Upper lobe of left lung (tissue), 6 donors: ENCODE results near the gene MED13L. TPM values are rescaled to one million over a fixed set of nuclear protein-coding genes. Genes with fewer than 3 reads are reported as not detected.

ENCODE experiments used
- ATAC-seq, 2 donors: fragments of 200-7000 bp; cut with Tn5 transposase; one replicate each; pipeline ENCODE4 v1.9.1; 2022; ENCODE audit warnings: mild to moderate bottlenecking in 2 of 2, moderate library complexity in 2 of 2; ENCODE audit not compliant: low FRiP score in 2 of 2
- DNase-seq, 2 donors: peaks; one replicate each; pipeline ENCODE4 v3.0.0-alpha.2; 2019 to 2020
- H3K27ac ChIP-seq, 4 donors: fragments of 200-600 bp; sonication (generic); one replicate each; pipeline ENCODE4 v1.5.1; 2016 to 2019
- H3K27me3 ChIP-seq, 4 donors: fragments of 200-600 bp; sonication (generic); one replicate each; pipeline ENCODE4 v1.5.1; 2017 to 2019
- H3K36me3 ChIP-seq, 4 donors: fragments of 200-600 bp; sonication (generic); one replicate each; pipeline ENCODE4 v1.5.1; 2016 to 2019
- H3K4me1 ChIP-seq, 4 donors: fragments of 200-600 bp; sonication (generic); one replicate each; pipeline ENCODE4 v1.5.1; 2018 to 2019
- H3K4me3 ChIP-seq, 4 donors: fragments of 200-600 bp; sonication (generic); one replicate each; pipeline ENCODE4 v1.5.1; 2017 to 2019; ENCODE audit warnings: mild to moderate bottlenecking in 2 of 4, moderate library complexity in 1 of 4
- H3K9me3 ChIP-seq, 4 donors: fragments of 200-600 bp; sonication (generic); one replicate each; pipeline ENCODE4 v1.5.1; 2018 to 2019
- EP300 ChIP-seq, 4 donors: sonication (generic); formaldehyde crosslinking; IDR thresholded peaks; one replicate each; pipeline ENCODE4 v1.5.1; 2017; ENCODE audit warnings: antibody characterized with exemption in 4 of 4, control low read depth in 2 of 4
- POLR2A ChIP-seq, 4 donors: fragments of 450-650 bp; IDR thresholded peaks; one replicate each; pipeline ENCODE4 v1.5.1; 2016 to 2017; ENCODE audit warnings: antibody characterized with exemption in 4 of 4, mild to moderate bottlenecking in 2 of 4
- POLR2AphosphoS5 ChIP-seq, 2 donors: sonication (generic); formaldehyde crosslinking; IDR thresholded peaks; one replicate each; pipeline ENCODE4 v1.5.1; 2017; ENCODE audit warnings: antibody characterized with exemption in 2 of 2
- WGBS, 2 donors: methylation state at CpG; one replicate each; pipeline ENCODE4 v1.1.5; 2017 to 2018; 5-methylcytosine and 5-hydroxymethylcytosine counted together
- total RNA-seq, 6 donors: library from RNA; depleted of rRNA in 4 of 6; stranded (reverse); fragments of >200 nt in 4 of 6; gene quantifications; one replicate each; pipeline versions ENCODE4 v1.1.0 to v1.2.1, GENCODE V29; 2016 to 2021
- TF ChIP-seq, protein P1 (sequence below), 6 experiments: fragments of 450-650 bp in 4 of 6; fragments of 200-600 bp in 2 of 6; sonication (generic) in 2 of 6; IDR thresholded peaks; one replicate each; pipeline ENCODE4 v1.5.1; 2016 to 2019; ENCODE audit warnings: antibody characterized with exemption in 6 of 6
- donor health status: DM: no; HTN: no; CAD: no; lungs with moderate emphysema.
- donor health status: DM: no; HTN: yes; CAD: no; lungs with severe emphysema.

Gene MED13L
- total RNA-seq, result 100 to 1,000 TPM in 5 of 6 donors, 10 to 100 TPM in 1; 96.6 to 178 (median 124) TPM

DNA sequence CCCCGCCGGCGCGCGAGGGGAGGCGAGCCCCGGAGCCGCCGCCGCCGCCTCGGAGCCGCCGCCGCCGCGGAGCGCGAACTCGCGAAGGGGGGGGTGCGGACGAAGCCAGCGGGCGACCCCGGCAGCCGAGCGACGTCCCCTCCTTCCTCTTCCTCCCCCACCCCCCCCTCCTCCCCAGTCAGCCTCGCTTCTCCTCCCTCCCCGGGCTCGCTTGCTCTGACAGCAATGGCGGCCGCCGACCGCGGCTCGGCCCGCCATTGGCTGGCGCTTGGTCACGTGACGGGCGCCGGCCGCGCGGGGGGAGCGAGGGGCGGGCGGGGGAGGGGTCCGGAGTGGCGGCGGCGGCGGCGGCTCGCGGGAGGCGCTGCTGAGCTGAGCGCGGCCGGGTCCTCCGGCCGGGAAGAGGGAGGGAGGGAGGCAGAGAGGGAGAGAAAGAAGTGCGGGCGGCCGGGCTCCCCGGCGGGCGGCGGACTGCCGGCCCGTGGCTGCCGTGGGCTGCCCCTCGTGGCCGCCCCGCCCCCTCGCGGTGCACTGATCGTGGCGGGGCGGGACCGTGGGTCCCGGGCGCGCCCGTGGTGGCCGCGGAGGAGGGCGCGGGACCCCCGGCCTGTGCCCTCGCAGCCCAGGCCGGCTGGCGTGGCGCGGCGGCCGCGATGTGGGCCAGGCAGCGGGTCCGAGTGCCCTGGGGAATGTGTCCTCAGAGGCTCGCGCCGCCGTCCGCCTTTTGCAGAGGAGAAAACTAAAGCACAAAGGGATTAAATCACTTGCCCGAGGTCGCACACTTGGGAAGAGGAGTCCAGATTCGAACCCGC lies at the start of gene MED13L:
Gene MED13L (minus strand): TSS at position 227 of the 812 bp plus-strand sequence. CDS start 562 bp downstream, outside the sequence.
- Histone ChIP-seq H3K4me3 (peak within 1 kb of the TSS; percentile 68 to 71 (median 70)), H3K9me3 (no peaks in the 10 kb centered on the region), H3K4me1 (peaks cover 30 to 54% (median 38%) of the 10 kb centered on the region in 4 donors), H3K27me3 (no peaks in the 10 kb centered on the region), H3K27ac (peak within 1 kb of the TSS; percentile 93 to 98 (median 98)), H3K36me3 (no peaks in the 10 kb centered on the region)
- DNase-seq (peak; percentile 90 to 98), ATAC-seq (peak; percentile 93 to 96)
- 0 to 2% methylated on average over 7 to 38 of the region's 111 CpGs for WGBS, 2 donors
- no peak for TF ChIP-seq EP300 (IDR thresholded peaks at IDR 0.05)
- peak in 3 of 4 donors; percentile 38 to 73 (median 58) for TF ChIP-seq POLR2A (IDR thresholded peaks at IDR 0.05)
- TF ChIP-seq POLR2AphosphoS5 (IDR thresholded peaks at IDR 0.05), result peak; percentile 37 to 69
- TF ChIP-seq, protein P1, sequence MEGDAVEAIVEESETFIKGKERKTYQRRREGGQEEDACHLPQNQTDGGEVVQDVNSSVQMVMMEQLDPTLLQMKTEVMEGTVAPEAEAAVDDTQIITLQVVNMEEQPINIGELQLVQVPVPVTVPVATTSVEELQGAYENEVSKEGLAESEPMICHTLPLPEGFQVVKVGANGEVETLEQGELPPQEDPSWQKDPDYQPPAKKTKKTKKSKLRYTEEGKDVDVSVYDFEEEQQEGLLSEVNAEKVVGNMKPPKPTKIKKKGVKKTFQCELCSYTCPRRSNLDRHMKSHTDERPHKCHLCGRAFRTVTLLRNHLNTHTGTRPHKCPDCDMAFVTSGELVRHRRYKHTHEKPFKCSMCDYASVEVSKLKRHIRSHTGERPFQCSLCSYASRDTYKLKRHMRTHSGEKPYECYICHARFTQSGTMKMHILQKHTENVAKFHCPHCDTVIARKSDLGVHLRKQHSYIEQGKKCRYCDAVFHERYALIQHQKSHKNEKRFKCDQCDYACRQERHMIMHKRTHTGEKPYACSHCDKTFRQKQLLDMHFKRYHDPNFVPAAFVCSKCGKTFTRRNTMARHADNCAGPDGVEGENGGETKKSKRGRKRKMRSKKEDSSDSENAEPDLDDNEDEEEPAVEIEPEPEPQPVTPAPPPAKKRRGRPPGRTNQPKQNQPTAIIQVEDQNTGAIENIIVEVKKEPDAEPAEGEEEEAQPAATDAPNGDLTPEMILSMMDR (IDR thresholded peaks at IDR 0.05), result peak; percentile 45 to 65 (median 54)

DNA sequence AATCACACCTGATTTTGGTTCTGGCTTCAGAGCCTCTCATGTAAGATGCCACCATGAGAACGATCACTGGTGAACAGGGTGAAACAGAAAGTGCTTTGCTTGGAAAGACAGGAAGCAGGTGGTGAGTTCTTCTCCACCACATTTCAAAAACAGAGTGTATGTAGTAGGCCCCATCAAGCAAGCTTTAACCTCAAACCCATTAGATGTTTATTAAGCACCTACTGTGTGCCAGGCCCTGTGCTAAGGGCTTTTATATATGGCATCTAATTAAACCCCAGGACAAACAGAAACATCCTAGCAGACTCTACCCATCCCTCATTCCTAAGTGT lies 47.8 kb upstream of the MED13L start:
- no peak for TF ChIP-seq POLR2AphosphoS5 (IDR thresholded peaks at IDR 0.05)
- no peak for TF ChIP-seq POLR2A (IDR thresholded peaks at IDR 0.05)
- TF ChIP-seq, protein P1 (IDR thresholded peaks at IDR 0.05), result no peak
- TF ChIP-seq EP300 (IDR thresholded peaks at IDR 0.05), result no peak
- 35 to 45% methylated on average over 1 of the region's 1 CpG for WGBS, 2 donors
- peaks cover 0 to 18% (median 6%) of the 10 kb centered on the region in 4 donors for H3K4me1 ChIP-seq
- H3K27ac ChIP-seq, result peak overlapping the region in 3 of 4 donors; percentile 40 to 62 (median 50)
- ATAC-seq (no peak), DNase-seq (no peak)
- H3K9me3 ChIP-seq, result no peaks in the 10 kb centered on the region
- no peaks in the 10 kb centered on the region for H3K27me3 ChIP-seq
- no peaks in the 10 kb centered on the region for H3K36me3 ChIP-seq
- H3K4me3 ChIP-seq, result no peak overlapping the region

DNA sequence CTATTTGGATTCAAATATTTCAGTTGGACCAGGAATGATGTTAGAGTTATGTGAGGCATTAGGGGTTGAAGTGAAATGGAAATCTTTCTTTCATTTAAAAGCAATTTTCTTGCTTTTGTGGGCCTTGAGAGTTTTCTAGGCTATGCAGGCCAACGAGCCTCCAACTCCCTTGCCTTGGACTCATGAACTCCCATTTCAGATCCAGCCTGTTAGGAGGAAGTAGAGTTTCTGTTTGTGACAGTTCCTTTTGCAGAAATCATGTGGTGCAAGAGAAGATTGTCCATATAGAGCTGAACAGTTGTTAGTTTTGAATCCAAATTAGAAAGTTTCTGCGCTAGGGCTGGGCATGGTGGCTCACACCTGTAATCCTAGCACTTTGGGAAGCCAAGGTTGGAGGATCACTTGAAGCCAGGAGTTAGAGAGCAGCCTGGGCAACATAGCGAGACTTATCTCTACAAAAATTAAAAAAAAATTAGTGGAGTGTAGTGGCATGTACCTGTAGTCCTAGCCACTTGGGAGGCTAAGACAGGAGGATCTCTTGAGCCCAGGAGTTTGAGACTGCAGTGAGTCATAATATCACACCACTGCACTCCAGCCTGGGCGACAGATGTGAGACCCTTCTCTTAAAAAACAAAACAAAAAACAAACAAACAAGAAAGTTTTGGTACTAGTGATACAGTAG lies 47.3 kb upstream of the MED13L start:
- no peak for DNase-seq
- H3K27ac ChIP-seq, result peak overlapping the region; percentile 16 to 62 (median 45)
- ATAC-seq, result peak in 1 of 2 donors; percentile 22
- peaks cover 0 to 22% (median 10%) of the 10 kb centered on the region in 4 donors for H3K4me1 ChIP-seq
- H3K4me3 ChIP-seq, result no peak overlapping the region
- WGBS, 2 donors, result 67 to 73% methylated on average over 4 of the region's 4 CpGs
- TF ChIP-seq EP300 (IDR thresholded peaks at IDR 0.05), result no peak
- TF ChIP-seq POLR2A (IDR thresholded peaks at IDR 0.05), result no peak
- TF ChIP-seq POLR2AphosphoS5 (IDR thresholded peaks at IDR 0.05), result no peak
- TF ChIP-seq, protein P1 (IDR thresholded peaks at IDR 0.05), result no peak
- no peaks in the 10 kb centered on the region for H3K9me3 ChIP-seq
- H3K27me3 ChIP-seq, result no peaks in the 10 kb centered on the region
- no peaks in the 10 kb centered on the region for H3K36me3 ChIP-seq

DNA sequence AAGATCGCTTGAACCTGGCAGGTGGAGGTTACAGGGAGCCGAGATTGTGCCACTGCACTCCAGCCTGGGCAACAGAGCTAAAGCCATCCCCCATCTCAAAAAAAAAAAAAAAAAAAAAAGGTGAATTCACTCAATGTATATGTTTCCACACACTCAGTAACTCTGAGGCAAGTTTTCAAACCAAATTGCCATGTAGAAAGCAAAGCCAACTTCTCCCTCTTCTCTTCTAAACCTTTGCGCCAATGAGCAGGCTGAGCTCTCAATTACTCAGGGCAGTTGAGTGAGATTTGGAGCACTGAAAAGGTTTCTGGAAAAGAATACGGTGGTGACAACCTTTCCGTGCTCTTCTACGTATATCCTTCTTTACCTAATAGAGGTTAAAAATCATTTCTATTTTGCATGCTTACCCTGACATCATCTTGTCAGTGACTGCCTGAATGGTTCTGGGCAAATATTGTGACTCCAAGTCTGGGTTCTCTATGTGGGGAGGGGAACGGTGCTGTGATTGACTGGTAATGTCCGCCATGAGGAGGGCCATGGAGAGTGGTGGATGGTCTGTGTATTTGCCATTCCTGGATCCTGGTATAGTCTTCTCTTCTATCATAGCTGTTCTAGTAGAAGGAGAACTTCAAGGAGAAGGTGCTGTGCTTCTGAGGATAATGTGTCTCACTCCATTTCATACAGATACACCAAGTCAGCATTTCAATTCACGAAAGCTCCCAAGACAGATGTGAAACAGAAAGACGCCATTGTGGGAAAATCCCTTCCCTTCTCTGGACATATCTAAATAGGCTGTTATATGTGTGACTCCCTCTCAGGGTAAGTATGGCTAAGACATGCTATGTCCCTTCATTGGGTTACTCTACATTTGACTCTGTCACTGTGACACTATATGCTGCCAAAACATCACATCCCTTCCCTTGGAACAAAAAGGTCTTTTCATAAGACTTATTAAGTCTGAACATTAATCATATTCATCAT lies 46.2 kb upstream of the MED13L start:
- peaks cover 9 to 31% (median 20%) of the 10 kb centered on the region in 4 donors for H3K4me1 ChIP-seq
- H3K4me3 ChIP-seq, result no peak overlapping the region
- H3K9me3 ChIP-seq, result no peaks in the 10 kb centered on the region
- H3K27ac ChIP-seq, result no peak overlapping the region
- no peaks in the 10 kb centered on the region for H3K36me3 ChIP-seq
- TF ChIP-seq EP300 (IDR thresholded peaks at IDR 0.05), result no peak
- TF ChIP-seq POLR2A (IDR thresholded peaks at IDR 0.05), result no peak
- TF ChIP-seq, protein P1 (IDR thresholded peaks at IDR 0.05), result no peak
- TF ChIP-seq POLR2AphosphoS5 (IDR thresholded peaks at IDR 0.05), result no peak
- 90% methylated on average over 10 of the region's 10 CpGs for WGBS, 2 donors
- H3K27me3 ChIP-seq, result no peaks in the 10 kb centered on the region
- ATAC-seq (no peak), DNase-seq (no peak)
